ENCODE data around the gene MICAL3. TPM values are rescaled to one million over a fixed set of nuclear protein-coding genes. Genes with fewer than 3 reads are reported as not detected.

Gene MICAL3
- total and polyA plus RNA-seq, 4 donors: 59.9 to 113 (median 75.9) TPM

DNA sequence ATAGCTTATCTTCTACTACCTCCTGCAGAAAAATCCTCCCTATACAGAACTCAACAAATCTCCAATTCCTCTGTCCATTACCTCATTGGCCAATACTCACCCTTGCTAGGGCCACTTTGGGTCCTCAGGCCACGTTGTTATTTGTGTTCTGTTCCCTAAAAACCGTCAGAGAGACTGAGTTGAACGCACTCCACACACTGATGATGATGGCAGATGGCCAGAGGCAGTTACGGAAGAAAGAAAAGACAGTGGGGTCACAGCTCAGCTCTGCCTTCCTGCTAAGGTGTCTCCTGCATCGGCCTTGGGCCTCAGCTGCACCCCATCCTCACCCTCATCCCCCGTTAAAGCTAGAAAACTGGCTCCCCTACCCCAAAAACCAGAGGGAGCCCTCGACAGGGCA is 66.2 kb downstream of the MICAL3 start:
- WGBS (ENCODE audit: insufficient coverage): 83% methylated on average over 2 of the region's 7 CpGs
- Histone ChIP-seq H3K27ac (ENCODE audit: low read depth, low read length) (no peak overlapping the region), H3K9me3 (ENCODE audit: control insufficient read depth, insufficient read depth, low read length) (no peaks in the 10 kb centered on the region), H3K36me3 (ENCODE audit: control insufficient read depth, insufficient read depth, low read length) (peaks cover 12% of the 10 kb centered on the region), H3K4me3 (ENCODE audit: low read depth, low read length) (no peak overlapping the region), H3K4me1 (ENCODE audit: control insufficient read depth, insufficient read depth, low read length) (peaks cover 30% of the 10 kb centered on the region), H3K27me3 (ENCODE audit: control insufficient read depth, insufficient read depth, low read length) (no peaks in the 10 kb centered on the region)
- DNase-seq (ENCODE audit: low read depth in 4 of 6, low spot score in 6 of 6): no peak

DNA sequence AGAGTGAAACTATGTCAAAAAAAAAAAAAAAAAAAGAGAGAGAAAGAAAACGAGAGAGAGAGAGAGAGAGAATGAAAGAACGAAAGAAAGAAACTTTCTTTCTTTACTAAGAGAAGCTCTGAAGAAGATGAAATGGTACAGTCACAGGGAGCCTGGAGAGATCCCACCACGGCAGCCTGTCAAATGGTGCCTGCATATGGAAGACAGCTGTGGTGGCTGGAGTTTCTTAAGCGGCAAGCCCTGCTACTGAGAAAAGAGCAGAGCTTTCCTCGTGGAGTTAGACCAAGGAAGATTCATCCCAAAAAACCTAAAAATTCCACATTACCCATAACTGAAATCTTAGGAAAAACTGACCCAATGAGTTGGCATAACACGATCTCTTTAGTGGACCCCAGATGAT is 66.7 kb downstream of the MICAL3 start:
- no peak for DNase-seq (ENCODE audit: low read depth in 4 of 6, low spot score in 6 of 6)

DNA sequence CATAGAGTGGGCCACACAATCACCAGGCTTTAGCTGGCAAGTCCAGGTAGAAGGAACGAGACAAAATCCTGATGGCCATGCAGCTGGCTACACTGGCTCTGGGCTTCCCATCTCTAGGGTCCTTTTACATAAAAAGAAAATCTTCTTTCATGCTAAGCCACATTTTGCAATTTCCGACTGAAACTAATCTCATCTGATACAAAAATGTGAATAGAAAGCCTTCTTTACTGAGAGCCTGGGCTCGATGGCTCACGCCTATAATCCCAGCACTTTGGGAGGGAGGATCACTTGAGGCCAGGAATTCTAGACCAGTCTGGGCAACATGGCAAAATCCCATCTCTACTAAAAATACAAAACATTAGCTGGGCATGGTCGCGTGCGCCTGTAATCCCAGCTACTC is 67.2 kb downstream of the MICAL3 start:
- DNase-seq (ENCODE audit: low read depth in 4 of 6, low spot score in 6 of 6): no peak
- Histone ChIP-seq H3K36me3 (ENCODE audit: control insufficient read depth, insufficient read depth, low read length) (peaks cover 14% of the 10 kb centered on the region), H3K27me3 (ENCODE audit: control insufficient read depth, insufficient read depth, low read length) (no peaks in the 10 kb centered on the region), H3K27ac (ENCODE audit: low read depth, low read length) (no peak overlapping the region), H3K4me1 (ENCODE audit: control insufficient read depth, insufficient read depth, low read length) (peaks cover 35% of the 10 kb centered on the region), H3K9me3 (ENCODE audit: control insufficient read depth, insufficient read depth, low read length) (no peaks in the 10 kb centered on the region), H3K4me3 (ENCODE audit: low read depth, low read length) (no peak overlapping the region)
- WGBS (ENCODE audit: insufficient coverage): 87% methylated on average over 4 of the region's 7 CpGs

More for the DNA sequence above, 66.7 kb downstream of the MICAL3 start:
- peaks cover 32% of the 10 kb centered on the region for H3K4me1 ChIP-seq (ENCODE audit: control insufficient read depth, insufficient read depth, low read length)
- no peak overlapping the region for H3K27ac ChIP-seq (ENCODE audit: low read depth, low read length)
- H3K9me3 ChIP-seq (ENCODE audit: control insufficient read depth, insufficient read depth, low read length): no peaks in the 10 kb centered on the region
- no peaks in the 10 kb centered on the region for H3K27me3 ChIP-seq (ENCODE audit: control insufficient read depth, insufficient read depth, low read length)
- WGBS (ENCODE audit: insufficient coverage): 81% methylated on average over 4 of the region's 6 CpGs
- peaks cover 12% of the 10 kb centered on the region for H3K36me3 ChIP-seq (ENCODE audit: control insufficient read depth, insufficient read depth, low read length)
- H3K4me3 ChIP-seq (ENCODE audit: low read depth, low read length): no peak overlapping the region

DNA sequence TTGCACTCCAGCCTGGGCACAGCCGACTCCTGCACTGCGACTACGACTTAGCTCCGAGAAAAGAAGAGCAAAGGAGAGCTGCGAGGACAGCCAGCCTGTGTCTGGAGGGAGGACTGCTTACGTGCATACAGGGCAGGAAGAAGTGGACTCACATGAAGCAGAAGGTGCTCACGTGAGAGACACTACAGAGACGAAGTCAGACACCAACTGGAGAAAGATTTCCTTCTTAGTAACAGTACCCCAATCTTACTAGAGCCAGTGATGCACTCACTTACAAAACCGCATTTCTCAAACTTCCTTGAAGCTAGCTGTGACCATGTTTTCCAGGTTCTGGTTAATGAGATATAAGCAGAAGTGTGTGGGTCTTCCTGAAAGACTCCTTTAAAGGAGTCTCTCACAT is 67.7 kb downstream of the MICAL3 start:
- Histone ChIP-seq H3K27ac (ENCODE audit: low read depth, low read length) (no peak overlapping the region), H3K9me3 (ENCODE audit: control insufficient read depth, insufficient read depth, low read length) (no peaks in the 10 kb centered on the region), H3K4me3 (ENCODE audit: low read depth, low read length) (no peak overlapping the region), H3K4me1 (ENCODE audit: control insufficient read depth, insufficient read depth, low read length) (peaks cover 38% of the 10 kb centered on the region), H3K36me3 (ENCODE audit: control insufficient read depth, insufficient read depth, low read length) (peaks cover 13% of the 10 kb centered on the region), H3K27me3 (ENCODE audit: control insufficient read depth, insufficient read depth, low read length) (no peaks in the 10 kb centered on the region)
- DNase-seq (ENCODE audit: low read depth in 4 of 6, low spot score in 6 of 6): no peak
- WGBS (ENCODE audit: insufficient coverage): 95% methylated on average over 7 of the region's 9 CpGs

GRCh38 chr22:17955590-17956379 is 68.6 kb downstream of the MICAL3 start:
- 63% methylated on average over 6 of the region's 8 CpGs for WGBS (ENCODE audit: insufficient coverage)
- no peaks in the 10 kb centered on the region for H3K27me3 ChIP-seq (ENCODE audit: control insufficient read depth, insufficient read depth, low read length)
- no peak overlapping the region for H3K27ac ChIP-seq (ENCODE audit: low read depth, low read length)
- H3K9me3 ChIP-seq (ENCODE audit: control insufficient read depth, insufficient read depth, low read length): no peaks in the 10 kb centered on the region
- no peak overlapping the region for H3K4me3 ChIP-seq (ENCODE audit: low read depth, low read length)
- peak in 2 of 6 donors; percentile 39 to 63 for DNase-seq (ENCODE audit: low read depth in 4 of 6, low spot score in 6 of 6)
- peaks cover 37% of the 10 kb centered on the region for H3K4me1 ChIP-seq (ENCODE audit: control insufficient read depth, insufficient read depth, low read length)
- H3K36me3 ChIP-seq (ENCODE audit: control insufficient read depth, insufficient read depth, low read length): peaks cover 8% of the 10 kb centered on the region

GRCh38 chr22:17954860-17955587 is 69.3 kb downstream of the MICAL3 start:
- Histone ChIP-seq H3K9me3 (ENCODE audit: control insufficient read depth, insufficient read depth, low read length) (no peaks in the 10 kb centered on the region), H3K27me3 (ENCODE audit: control insufficient read depth, insufficient read depth, low read length) (no peaks in the 10 kb centered on the region), H3K36me3 (ENCODE audit: control insufficient read depth, insufficient read depth, low read length) (peaks cover 5% of the 10 kb centered on the region), H3K4me1 (ENCODE audit: control insufficient read depth, insufficient read depth, low read length) (peaks cover 36% of the 10 kb centered on the region), H3K4me3 (ENCODE audit: low read depth, low read length) (no peak overlapping the region), H3K27ac (ENCODE audit: low read depth, low read length) (no peak overlapping the region)
- WGBS (ENCODE audit: insufficient coverage): 90% methylated on average over 4 of the region's 8 CpGs
- DNase-seq (ENCODE audit: low read depth in 4 of 6, low spot score in 6 of 6): no peak

DNA sequence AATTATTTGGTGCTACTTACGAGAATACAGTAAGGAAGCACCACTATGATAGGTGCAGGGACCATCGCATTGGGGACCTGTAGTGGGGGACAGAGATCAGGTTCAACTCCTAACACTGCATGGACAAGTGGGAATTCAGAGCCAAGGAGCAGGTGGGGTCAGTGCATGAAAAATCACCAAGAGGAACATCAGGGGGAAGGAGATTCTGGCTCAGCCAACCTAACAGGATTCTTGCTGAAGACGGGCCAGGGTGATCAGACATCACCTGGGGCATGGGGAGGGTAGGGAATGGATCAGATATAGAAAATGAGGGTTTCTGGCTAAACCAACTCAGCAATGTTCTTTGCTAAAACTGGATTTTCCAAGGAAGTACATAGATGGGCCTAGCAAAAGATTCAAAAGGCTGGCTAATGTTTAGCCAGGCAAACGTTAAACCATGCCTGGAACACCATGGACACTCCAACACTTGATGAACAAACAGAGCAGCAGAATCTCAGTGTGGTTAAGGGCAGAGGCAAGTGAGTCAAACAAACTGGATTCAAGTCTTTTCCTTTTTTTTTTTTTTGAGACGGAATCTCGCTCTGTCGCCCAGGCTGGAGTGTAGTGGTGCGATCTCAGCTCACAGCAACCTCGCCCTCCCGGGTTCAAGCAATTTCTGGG is 70.0 kb downstream of the MICAL3 start:
- Histone ChIP-seq H3K9me3 (ENCODE audit: control insufficient read depth, insufficient read depth, low read length) (no peaks in the 10 kb centered on the region), H3K36me3 (ENCODE audit: control insufficient read depth, insufficient read depth, low read length) (peaks cover 5% of the 10 kb centered on the region), H3K4me3 (ENCODE audit: low read depth, low read length) (no peak overlapping the region), H3K4me1 (ENCODE audit: control insufficient read depth, insufficient read depth, low read length) (peaks cover 40% of the 10 kb centered on the region), H3K27ac (ENCODE audit: low read depth, low read length) (no peak overlapping the region), H3K27me3 (ENCODE audit: control insufficient read depth, insufficient read depth, low read length) (no peaks in the 10 kb centered on the region)
- DNase-seq (ENCODE audit: low read depth in 4 of 6, low spot score in 6 of 6): no peak
- WGBS (ENCODE audit: insufficient coverage): 86% methylated on average over 7 of the region's 10 CpGs

DNA sequence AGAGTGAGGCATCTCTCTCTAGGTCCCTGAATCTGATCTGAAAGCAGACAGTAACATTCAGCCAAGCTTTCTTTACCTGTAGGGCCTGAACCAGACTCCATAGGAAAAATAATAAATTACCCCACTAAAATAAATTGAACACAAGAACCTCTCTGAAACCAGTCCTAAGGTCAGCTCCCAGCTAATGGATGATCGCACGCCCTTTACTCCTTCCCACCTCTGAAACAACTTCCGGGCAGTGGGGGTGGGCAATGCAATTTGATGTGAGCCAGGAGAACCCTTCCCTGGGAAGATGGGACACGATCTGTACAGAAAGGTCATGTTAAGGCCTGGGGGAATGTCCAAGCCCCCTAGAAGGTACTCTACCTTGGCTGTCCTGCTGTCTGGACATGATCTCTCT is 71.2 kb downstream of the MICAL3 start:
- no peak overlapping the region for H3K4me3 ChIP-seq (ENCODE audit: low read depth, low read length)
- no peaks in the 10 kb centered on the region for H3K9me3 ChIP-seq (ENCODE audit: control insufficient read depth, insufficient read depth, low read length)
- no peak overlapping the region for H3K27ac ChIP-seq (ENCODE audit: low read depth, low read length)
- WGBS (ENCODE audit: insufficient coverage): no CpG with 5 or more reads among the region's 4 CpGs
- H3K4me1 ChIP-seq (ENCODE audit: control insufficient read depth, insufficient read depth, low read length): peaks cover 38% of the 10 kb centered on the region
- DNase-seq (ENCODE audit: low read depth in 4 of 6, low spot score in 6 of 6): no peak
- H3K36me3 ChIP-seq (ENCODE audit: control insufficient read depth, insufficient read depth, low read length): peaks cover 6% of the 10 kb centered on the region
- H3K27me3 ChIP-seq (ENCODE audit: control insufficient read depth, insufficient read depth, low read length): no peaks in the 10 kb centered on the region

DNA sequence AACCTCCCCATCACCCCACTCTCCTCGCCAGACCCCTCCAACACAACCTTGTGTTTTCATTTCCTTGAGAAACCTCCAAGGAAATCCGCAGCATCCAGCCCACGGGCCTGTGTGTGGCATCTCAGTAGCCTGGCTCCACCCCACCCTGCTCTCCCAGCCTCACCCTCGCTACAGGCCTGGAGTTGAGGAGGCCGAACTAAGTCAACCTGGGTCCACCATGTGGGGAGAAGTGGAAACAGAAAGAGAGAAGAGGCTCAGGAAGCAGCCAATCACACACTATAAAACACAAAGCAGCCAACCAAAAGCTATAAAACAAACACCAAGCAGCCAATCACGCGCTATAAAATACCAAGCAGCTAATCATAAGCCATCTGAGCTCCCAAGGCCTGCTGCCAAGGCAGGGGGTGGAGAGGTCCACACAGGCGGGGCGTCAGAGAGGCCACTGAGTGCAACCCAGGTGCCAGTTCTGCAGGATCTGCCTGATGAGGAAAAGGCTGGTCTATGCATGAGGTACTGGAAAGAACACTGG is 72.0 kb downstream of the MICAL3 start:
- no peak overlapping the region for H3K4me3 ChIP-seq (ENCODE audit: low read depth, low read length)
- H3K36me3 ChIP-seq (ENCODE audit: control insufficient read depth, insufficient read depth, low read length): peaks cover 8% of the 10 kb centered on the region
- DNase-seq (ENCODE audit: low read depth in 4 of 6, low spot score in 6 of 6): no peak
- H3K27ac ChIP-seq (ENCODE audit: low read depth, low read length): no peak overlapping the region
- whole genome bisulfite sequencing (ENCODE audit: insufficient coverage): 86% methylated on average over 7 of the region's 9 CpGs
- H3K4me1 ChIP-seq (ENCODE audit: control insufficient read depth, insufficient read depth, low read length): peaks cover 44% of the 10 kb centered on the region
- no peaks in the 10 kb centered on the region for H3K9me3 ChIP-seq (ENCODE audit: control insufficient read depth, insufficient read depth, low read length)
- H3K27me3 ChIP-seq (ENCODE audit: control insufficient read depth, insufficient read depth, low read length): no peaks in the 10 kb centered on the region

All from spinal cord (tissue), 10 donors.